ENCODE results near the gene TCF25.

Gene TCF25

GRCh38 chr16:89880477-89881367 lies 7.3 kb downstream of the TCF25 start:
- DNase-seq = no peak

DNA sequence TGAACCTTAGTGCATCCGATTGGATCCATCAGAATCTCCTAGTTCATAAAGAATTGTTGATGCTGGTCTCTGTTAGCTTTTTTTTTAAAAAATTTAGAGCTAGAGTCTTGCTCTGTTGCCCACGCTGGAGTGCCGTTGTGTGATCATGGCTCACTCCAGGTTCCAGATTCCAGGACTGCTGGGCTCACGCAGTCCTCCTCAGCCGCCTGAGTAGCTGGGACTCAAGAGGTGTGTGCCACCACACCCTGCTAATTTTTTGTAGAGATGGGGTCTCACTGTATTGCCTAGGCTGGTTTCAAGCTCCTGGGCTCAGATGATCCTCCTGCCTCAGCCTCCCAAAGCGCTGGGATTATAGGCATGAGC lies 8.0 kb downstream of the TCF25 start:
- no peak for DNase-seq

GRCh38 chr16:89883346-89884040 lies 10.1 kb downstream of the TCF25 start:
- DNase-seq = no peak

DNA sequence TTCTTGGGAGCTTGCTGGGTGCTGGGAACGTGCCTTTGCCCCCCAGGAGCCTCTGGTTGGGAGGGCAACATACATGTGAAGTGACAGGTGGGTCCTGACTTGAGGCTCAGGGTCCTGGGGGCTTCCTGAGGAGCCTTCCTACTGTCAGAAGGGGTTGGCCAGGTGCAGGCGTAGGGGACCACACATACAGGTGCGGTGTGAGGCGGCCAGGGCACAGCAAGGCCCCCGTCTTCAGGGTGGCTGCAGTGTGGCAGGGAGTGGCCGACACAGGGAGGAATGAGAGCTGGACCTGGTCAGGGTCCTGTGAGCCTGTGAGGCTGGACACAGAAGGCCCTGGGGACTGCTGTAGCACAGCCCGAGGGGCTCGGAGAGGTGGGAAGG lies 10.6 kb downstream of the TCF25 start:
- DNase-seq = no peak

DNA sequence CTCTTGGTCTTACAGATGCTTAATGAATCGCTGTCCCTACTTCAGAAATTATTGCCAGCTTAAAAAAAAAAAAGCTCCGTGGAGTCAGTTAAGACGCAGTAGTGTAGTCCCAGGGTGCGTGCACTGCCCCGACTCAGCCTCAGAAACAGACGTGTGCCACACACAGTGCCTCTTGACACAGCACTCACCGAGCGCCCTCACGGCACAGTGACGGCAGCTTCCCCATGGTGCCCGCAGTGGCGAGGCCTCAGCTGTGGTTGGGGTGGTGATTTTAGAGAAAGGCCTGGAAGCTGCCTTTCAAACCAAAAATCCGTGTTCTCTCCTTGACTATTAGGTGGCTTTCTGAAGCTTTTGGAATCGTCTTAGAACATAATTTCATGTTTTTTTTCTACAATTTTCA lies 13.9 kb downstream of the TCF25 start:
- no peak for DNase-seq

DNA sequence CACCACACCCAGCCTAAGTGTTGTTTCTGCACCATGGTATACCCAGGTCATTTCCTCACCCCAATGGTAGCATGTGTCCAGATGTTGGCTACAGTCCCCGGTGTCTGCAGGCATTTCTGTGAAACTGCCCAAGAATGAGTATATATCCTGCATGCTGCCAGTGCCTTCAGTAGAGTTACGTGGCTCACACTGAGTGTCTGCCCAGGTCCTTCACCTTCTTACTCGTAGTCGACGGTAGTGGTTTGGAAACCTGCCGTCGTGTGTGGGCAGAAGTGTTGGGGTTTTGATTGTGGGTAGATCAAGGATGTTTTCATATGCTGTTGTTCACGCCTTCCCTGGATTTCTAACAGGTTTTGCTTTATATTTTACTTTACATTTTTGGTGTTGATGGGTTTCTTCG lies 16.8 kb downstream of the TCF25 start:
- DNase-seq = no peak

GRCh38 chr16:89890886-89891657 lies 17.7 kb downstream of the TCF25 start:
- DNase-seq = no peak

DNA sequence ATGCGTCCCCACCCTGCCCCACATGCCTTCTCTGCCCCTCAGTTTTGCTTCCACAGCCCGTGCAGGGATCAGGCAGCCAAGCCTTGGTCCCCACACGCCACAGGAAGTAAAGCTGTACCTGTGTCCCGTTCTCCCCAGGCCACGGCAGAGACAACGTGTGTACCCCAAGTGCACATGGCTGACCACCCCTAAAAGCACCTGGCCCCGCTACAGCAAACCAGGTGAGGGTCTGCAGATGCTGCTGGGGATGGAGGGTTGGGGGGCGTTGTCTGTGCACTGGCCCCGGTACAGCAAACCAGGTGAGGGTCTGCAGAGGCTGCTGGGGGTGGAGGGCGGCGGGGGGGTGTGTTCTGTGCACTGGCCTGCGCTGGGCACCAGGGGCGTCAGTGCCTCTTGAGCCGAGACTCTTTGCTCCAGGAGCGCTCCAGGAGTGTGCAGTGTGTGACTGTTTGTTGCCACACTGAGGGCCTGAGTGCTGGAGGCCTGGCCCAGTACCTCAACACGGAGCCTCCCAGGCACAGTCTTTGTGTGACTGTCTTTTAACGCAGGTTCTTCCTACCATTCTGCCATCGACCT lies 18.8 kb downstream of the TCF25 start:
- DNase-seq = no peak

DNA sequence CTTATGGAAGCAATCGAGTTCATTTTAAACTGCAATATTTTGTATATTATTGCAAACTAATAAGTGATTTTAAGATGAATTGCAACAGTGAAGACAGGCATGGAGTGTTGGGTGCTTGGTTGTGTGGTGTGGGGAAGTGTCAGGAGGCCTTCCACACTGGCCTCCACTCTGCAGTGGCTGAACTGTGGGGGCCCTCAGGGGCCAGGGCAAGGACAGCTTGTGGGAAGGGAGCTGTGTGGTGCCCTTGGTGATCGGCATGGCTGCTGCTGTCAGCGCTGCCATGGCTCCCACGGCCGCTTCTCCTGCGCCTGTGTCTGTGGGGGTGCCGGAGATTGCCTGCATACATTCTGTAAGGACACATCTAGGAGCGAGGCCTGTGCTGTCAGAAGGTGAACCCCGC lies 19.2 kb downstream of the TCF25 start:
- no peak for DNase-seq

DNA sequence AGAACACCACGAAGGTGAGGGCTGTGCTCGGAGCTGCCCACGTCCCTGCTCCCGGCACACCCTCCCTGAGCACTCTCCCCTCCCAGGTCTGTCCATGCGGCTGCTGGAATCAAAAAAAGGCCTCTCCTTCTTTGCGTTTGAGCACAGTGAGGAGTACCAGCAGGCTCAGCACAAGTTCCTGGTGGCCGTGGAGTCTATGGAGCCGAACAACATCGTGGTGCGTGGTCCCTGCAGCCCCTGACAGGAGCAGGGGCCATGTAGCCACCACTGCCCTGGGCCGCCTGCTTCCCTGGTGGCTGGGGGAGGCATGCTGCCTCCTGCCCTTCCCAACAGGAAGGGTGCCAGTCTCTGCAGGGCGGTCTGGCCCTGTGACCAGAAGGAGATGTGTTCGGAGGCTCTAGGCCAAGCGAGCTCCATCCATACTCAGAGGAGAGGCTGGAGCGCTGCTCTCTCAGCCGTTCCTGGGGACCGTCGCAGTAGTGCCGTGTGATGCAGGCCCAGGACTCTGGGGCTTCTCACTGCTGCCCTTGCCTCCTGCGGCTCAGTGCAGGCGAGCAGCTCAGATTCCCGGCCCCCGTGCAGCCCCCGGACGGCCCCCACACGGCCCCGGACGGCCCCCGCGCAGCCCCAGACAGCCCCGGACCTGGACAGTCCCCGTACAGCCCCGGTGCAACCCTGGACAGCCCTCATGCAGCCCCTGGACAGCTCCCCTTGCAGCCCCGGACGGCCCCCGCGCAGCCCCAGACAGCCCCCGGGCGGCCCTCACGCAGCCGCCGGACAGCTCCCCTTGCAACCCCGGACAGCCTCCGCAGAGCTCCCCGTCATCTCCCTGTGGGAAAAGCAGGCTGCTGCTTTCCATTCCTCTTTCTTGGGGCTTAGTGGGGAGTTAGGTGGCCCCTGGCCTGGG lies 20.5 kb downstream of the TCF25 start:
- DNase-seq = no peak

GRCh38 chr16:89895482-89896250 lies 22.3 kb downstream of the TCF25 start:
- DNase-seq = no peak

DNA sequence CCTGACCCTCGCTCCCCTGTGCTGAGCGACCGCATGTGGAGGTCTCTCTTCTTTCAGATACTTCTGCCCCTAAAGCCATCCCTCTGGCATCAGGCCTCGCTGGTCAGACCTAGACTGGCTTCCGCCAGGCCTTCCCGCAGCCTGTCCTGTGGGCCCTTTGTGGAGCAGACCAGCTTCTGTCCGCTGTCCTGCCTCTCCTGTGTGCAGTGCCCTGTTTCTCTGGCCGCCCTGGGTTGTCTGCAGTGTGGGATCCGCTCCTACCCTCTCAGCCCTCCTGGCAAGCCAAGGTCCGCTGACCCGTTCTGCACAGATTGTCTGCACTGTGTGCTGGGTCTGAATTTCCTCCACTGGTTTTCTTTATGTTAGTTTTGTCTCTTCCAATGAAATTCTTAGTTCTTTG lies 23.8 kb downstream of the TCF25 start:
- DNase-seq = no peak

DNA sequence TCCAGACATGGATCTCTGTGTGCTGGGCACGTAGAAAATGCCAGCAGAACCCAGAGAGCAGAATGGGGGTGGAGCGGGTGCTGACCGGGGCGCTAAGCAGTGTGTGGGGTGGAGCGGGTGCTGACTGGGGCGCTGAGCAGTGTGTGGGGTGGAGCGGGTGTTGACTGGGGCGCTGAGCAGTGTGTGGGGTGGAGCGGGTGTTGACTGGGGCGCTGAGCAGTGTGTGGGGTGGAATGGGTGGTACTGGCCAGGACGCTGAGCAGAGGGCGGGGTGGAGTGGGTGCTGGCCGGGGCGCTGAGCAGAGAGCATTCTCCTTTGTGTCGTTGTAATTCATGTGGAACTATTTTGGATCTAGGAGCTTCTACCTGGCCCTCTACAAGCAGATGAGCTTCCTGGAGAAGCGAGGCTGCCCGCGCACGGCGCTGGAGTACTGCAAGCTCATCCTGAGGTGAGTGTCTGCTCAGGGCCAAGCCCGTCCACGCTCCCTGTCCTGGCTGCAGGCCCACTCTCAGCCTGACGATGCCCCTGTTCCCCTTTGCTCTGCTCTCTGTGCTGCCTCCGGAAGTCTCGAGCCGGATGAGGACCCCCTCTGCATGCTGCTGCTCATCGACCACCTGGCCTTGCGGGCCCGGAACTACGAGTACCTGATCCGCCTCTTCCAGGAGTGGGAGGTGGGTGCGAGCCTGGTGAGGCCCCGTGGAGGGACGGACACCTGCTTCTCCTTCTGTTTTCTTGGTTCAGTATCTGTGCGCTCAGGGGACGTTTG lies 25.0 kb downstream of the TCF25 start:
- DNase-seq = no peak

GRCh38 chr16:89899879-89900481 lies 26.6 kb downstream of the TCF25 start:
- no peak for DNase-seq

GRCh38 chr16:89900885-89901284 lies 27.5 kb downstream of the TCF25 start:
- no peak for DNase-seq

DNA sequence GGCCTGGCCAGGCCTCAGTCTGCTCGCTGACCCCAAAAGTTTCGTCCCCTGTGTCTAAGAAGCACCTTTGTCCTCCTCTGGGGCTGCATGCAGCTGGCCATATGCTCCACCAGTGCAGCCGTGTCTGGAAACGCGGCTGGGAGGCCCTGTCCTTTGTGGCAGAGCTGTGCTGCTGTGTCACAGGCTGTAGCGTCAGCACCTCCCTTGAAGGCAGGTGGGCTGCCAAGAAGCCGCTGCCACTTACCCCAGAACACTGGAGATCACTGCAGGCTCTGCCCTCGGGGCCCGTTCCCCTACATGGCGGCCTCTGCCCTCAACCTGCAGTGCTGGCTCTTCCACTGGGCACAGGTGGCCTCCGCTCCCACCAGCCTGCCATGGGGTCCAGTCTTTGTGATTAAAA lies 29.6 kb downstream of the TCF25 start:
- no peak for DNase-seq

- DNase-seq = no peak
Measured at GRCh38 chr16:89903908-89904515, 30.6 kb downstream of the TCF25 start.

DNA sequence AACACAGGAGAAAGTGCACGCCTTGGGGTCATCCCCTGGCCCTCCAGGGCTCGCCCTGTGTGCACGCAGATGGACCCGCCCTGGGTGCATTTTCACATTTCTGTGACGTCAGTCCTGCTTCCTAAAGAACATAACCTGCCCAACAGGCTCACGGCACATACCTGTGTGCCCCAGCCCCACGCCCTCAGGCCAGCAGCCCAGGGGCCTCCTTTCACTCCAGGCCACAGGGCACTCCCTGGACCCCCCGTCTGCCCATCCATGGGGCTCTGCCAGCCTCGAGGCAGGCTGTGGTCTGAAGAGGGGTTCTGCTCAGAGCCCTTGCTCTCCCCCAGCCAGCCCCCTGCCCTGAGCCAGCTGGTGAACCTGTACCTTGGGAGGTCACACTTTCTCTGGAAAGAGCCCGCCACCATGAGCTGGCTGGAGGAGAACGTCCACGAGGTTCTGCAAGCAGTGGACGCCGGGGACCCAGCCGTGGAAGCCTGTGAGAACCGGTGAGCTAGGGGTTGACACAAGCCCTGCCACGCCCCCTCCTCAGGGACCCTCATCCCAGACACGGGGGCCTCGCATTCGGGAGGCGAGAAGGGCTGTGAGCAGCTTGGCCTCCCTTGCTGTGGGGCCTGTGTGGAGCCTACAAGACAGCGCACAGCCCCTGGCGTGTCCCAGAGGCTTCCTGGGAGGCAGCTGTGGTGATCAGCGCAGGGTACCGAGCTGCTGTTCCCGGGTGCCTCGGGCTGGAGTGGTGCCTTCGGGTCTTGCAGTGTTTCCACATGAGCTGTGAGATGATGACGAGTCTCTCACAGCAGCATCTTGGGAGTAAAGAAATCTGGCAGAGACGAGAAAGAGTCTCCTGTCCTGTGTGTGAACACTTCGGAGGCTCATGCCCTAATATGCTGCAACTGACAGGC lies 31.5 kb downstream of the TCF25 start:
- DNase-seq = no peak

All from CD4-positive, alpha-beta T cell treated with Interleukin-6 for 4 hours (primary cell).